GM21825 (cell line): ENCODE measurements around the gene MAGI3.

Source experiments
- ATAC-seq: cut with Tn5 transposase; IDR thresholded peaks from one replicate; pipeline ENCODE4 v1.9.1; 2021; ENCODE audit warnings: mild to moderate bottlenecking, moderate library complexity; ENCODE audit not compliant: unreplicated experiment

MAGI3 gene

DNA sequence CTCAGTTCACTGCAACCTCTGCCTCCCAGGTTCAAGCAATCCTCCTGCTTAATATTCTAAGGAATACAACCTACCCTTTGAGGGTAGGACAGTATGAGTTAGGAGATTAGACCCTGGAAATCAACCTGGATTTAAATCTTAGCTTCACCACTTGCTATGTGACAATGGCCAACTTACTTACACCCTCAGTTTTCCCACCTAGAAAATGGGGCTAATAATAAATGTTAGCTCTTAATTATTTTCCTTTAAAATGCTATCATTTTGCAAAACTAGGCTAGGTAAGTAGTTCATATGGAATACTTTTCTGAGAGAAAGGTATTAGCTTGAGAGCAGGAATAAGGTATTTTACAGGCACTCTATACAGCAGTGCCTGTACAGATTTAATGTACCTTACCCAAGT lies 258.2 kb downstream of the MAGI3 start:
- no peak for ATAC-seq

DNA sequence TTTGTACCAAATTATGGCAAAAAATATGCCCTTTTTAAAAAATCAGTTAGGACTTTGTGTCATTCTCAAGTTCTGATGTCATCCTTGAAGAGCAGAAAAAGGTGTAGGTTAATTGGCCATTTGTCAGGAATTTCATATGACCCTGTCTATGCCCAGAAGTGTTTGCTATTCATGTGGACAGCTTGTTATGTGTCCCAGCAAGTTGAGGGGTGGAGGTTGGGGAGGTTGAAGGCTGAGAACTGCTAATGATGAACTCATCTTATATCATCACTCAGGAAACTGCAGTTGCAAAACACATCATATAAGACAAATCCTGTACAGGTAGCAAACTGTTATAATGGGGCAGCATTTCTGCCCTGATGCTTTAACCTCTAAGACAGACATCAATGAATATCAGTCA lies 262.5 kb downstream of the MAGI3 start:
- ATAC-seq: no peak

DNA sequence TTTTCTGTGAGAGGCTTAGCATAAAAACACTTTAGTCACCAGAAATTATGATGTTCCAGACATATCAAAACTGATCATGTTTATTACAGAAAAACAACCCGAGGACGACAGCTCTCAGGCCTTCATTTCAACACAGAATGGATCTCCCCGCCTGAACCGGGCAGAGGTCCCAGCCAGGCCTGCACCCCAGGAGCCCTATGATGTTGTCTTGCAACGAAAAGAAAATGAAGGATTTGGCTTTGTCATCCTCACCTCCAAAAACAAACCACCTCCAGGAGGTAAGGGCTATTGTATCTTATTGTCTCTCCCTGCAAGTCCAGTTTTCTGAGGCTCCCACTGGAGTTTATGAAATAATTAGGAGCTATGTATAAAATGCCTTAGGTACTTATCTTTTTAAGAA lies 263.4 kb downstream of the MAGI3 start:
- no peak for ATAC-seq

DNA sequence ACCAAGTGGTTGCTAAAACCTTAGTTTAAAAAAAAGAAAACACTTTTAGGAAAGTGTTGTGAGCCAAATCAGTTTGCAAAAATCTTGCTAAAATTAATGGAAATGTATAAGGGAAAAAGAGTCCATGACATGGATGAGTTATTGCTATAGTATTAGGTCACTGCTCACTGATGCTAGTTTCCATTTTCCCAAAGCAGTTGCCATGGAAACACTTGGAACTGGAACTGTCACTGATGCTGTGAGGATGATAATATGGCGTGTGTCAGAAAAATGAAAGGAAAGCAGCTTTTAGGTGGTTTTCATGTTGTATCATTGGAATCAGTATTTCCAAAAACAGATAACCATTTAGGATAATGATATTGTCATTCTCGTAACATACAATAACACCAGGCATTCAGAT lies 264.6 kb downstream of the MAGI3 start:
- no peak for ATAC-seq

DNA sequence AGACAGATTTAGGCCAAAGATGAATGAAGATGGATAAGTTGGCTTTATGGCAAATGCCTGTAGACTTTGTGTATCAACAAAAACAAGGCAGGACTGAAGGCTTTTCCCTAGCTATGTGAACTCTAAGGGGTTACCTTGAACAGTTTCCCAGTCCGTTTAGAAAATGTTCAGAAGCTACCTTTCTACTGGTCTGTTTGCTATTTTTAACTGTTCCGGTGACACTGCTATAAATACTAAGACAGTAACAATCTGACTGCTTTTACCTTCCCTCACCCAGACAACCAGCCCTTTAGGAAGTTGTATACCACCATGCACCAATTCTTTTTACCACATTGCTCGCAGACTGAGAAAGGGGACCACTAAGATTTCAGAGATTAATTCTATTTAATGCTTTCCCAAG lies 266.8 kb downstream of the MAGI3 start:
- ATAC-seq: no peak

DNA sequence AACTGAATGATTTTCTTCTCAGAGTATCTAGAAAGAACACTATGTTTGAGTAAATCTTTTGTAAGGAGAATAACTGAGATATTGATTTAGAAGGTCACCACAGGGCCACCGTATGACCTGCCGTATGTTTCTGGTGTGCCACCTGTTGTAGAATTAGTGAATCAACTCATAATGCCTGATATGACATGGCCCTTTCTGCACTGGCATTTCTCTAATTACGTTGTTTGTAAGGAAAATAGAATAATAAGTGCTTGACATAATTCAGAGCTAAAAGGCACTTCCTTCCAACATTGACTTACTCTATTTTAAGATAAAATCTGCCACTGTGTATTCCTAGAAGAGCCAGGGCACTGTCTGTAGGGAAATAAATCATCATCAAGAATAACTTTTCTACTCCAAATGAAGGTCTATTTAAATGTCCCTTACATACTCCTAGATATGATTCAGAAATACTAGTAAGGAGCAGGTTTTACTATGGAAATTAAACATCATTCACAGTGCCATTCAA lies 267.3 kb downstream of the MAGI3 start:
- ATAC-seq: no peak

DNA sequence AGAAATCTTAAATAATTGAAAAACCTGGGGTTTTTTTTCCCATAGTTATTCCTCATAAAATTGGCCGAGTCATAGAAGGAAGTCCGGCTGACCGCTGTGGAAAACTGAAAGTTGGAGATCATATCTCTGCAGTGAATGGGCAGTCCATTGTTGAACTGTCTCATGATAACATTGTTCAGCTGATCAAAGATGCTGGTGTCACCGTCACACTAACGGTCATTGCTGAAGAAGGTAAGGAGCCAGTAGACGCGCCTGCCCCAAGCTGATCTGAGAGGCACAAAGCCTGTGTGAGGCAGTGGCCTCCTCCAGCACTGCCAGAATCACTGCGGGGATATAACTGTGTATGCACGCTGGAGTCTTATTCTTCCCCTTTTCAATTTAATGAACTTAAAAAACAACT lies 268.7 kb downstream of the MAGI3 start:
- no peak for ATAC-seq

DNA sequence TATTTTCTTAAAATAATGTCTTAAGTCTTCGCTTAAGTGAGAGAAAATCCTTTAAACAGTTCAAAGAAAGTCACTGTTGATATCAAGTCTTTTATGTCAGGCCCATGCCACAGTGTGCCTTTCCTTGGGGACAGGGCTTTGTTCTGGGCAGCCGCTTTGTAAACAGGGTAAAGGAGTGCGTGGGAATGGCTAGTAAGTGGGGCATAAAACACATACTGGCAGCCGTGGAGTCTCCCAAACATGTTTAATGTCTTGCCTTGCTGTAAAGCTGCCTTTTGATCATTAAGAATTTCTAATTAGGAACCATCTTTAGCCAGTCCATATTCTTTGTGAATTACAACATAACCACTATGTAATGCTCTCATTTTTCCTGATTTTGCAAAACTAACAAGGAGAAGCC lies 269.2 kb downstream of the MAGI3 start:
- no peak for ATAC-seq

DNA sequence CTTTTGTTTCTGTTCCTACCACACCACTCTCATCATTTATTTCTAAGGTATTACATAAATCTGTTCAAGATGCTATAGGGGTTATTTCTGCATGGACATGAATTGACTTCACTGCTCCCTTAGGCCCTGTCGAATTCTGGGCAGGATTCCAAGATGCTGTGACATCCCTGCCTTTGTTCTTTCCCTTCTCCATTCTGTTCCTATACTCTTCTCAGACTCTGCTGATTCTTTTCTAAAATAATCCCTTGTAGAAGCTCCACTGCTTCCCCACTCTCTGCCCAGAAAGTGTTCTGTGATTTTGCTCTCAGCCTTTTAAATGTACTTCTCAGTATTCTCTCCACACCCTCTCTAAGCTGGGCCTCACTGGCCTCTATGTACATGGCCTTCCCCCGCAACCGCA lies 269.8 kb downstream of the MAGI3 start:
- ATAC-seq: no peak

DNA sequence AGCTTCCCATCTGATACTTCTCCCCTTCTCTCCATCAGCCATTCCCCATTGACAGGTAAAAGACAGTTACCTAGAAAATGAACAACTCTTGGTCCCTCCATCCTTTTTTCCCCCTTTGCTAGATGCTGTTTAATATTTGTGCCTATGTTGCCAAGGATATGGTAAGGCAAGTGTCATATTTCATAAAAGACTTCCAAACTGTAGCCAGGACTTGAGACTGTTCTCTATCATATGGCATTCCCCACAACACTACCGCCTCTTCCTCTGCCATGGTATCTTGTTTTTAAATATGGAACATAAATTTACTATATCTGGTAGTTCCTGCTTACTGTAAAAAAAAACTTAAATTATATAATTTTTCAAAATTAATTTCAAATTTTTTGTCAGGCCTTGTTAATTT lies 271.8 kb downstream of the MAGI3 start:
- no peak for ATAC-seq

DNA sequence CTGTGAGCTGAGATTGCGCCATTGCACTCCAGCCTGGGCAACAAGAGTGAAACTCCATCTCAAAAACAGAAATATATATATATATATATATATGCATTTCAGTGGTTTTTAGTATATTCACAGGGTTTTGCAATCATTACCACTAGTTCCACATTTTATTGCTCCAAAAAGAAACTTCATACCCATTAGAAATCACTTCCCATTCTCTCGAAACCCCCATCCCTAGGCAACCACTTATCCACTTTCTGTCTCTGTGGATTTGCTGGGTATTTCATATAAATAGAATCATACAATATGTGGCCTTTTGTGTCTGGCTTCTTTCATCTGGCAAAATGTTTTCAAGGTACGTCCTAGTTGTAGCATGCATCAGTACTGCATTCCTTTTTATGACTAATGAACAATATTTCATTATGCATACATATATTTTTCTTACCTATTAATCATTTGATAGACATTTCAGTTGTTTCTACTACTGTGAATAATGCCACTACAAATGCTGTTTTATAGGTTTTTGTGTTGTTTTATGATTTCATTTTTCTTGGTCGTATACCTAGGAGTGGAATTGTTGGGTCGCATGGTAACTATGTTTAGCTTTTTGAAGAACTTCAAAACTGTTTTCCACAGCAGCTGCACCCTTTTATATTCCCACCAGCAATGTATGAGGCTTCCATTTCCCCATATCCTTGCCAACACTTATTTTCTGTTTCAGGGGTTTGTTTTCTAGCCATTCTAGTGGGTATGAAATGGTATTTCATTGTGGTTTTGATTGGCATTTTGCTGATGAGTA lies 273.0 kb downstream of the MAGI3 start:
- no peak for ATAC-seq

DNA sequence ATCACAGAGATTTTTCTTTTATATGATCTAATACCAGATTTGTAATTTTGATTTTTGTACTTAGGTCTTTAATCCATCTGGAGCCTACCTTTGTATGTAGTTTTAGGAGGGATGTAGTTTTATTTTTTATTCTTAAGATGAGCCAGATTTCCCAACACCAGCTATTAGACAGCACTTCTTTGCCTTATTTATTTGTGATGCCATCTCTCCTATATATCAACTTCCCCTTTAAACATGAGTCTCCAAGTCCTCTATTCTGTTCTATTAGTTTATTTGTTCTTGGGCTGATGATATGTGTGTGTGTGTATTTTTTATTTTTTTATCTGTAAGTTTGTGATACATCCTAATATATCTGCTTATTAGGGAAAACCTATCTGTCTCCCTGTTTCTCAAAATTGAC lies 274.8 kb downstream of the MAGI3 start:
- ATAC-seq: no peak

DNA sequence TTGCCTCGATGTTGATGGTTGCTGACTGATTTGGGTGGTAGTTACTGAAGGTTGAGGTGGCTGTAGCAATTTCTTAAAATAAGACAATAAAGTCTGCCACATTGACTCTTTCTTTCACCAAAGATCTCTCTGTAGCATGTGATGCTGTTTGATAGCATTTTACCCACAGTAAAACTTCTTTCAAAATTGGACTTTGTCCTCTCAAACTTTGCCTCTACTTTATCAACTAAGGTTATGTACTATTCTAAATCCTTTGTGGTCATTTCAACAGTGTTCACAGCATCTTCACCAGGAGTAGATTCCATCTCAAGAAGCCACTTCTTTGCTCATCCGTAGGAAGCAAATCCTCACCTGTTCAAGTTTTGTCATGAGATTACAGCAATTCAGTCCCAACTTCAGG lies 275.8 kb downstream of the MAGI3 start:
- no peak for ATAC-seq

DNA sequence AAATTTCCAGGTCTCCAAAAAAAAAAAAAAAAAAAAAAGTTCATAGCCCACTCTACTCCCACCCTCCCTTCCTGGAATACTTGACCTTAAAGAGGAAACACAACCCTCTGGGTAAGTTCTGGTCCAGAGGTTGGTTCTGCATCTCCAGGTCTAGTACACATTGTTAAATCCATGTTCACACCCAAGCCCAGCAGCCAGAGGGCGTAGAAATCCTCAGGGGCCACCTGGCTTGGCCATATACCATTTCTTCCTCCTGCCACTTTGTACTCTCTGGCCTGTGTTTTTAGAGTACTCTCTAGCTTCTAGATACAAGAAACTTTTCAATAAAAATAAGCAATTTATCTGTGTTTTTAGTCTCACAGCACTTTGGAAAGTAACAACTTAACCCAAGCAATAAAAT lies 279.7 kb downstream of the MAGI3 start:
- no peak for ATAC-seq

DNA sequence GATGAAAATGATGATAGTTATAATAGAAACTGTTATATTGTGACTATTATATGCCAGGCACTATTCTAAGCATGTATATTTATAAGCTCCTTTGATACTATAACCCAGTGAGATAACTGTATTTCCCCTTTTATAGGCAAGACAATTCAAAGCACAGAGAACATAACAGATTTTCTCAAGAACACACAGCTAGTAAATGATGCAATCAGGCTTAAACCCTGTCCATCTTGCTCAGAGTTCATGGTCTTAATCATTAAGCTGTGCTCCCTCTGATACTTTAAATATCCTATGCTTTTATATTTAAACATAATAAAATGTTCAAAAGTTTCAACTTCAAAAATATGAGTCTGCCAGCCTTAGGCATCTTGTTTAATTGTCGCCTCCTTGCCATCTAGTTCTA lies 280.3 kb downstream of the MAGI3 start:
- ATAC-seq: no peak

DNA sequence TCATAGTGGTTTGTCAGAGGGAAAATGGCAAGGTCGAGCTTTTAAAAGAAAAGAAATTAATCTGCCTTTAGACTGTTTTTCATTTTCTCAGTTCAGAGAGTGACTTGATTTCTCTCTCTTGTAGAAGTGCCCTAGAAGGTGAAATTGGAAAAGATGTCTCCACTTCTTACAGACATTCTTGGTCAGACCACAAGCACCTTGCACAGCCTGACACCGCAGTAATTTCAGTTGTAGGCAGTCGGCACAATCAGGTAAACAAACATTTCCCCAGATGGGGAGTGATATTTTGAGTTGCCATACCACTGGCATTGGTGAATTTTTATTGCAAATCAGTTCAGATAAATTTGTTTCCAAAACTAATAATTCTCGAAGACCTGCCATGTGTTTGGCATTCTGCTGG lies 282.2 kb downstream of the MAGI3 start:
- no peak for ATAC-seq

DNA sequence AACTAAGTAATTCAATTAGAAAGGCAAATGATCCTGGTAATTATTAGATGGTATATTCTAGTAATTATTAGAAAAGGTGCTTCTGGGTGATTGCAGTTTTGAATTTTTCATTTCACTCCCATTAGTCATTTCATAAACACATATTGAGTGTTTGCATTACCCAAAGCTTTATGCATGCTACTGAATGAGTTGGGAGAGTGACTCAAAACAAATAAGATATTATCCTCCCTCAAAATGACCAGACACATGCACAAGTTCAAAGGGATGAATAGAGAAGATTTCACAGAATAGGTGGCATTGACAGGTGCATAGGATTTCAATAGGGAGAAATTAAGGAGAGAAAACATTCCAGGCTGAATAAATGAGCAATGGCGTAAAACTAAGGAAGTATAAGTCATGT lies 284.3 kb downstream of the MAGI3 start:
- no peak for ATAC-seq

DNA sequence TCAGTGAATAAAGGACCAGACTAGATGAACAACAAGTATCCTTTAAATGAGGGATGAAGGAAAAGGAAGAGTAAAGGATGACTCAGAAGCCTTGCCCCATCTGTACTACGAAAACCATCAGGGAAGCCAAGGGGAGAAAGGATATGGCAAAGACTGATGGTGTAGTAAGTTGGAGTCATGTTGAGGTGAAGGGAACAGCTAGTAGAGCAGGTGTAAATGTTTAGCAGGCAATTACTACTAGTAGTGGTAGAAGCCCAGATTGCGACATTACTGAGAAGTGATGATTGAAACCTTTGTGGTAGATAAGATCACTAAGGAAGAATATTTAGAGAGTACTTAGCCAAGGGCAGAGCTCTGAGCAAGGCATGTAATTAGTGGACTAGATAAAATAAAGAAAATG lies 285.0 kb downstream of the MAGI3 start:
- no peak for ATAC-seq

DNA sequence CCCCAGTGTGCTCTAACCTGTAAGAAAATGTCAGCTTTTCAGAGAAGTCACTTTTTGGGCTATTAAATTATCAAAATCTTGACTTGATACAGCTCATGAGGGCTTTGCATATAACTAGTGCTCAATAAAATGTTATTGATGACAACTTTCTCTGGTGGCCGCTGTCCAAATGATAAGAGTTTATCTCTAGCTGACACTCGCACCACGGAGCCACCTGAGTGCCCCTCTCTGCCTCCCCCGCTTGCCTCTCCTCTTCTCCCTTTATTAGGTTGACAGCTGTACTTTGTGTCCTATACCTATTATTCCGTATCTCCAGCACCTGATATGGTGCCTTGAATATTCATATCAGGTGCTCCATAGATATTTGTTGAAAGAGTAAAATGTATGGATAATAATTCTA lies 286.2 kb downstream of the MAGI3 start:
- no peak for ATAC-seq

DNA sequence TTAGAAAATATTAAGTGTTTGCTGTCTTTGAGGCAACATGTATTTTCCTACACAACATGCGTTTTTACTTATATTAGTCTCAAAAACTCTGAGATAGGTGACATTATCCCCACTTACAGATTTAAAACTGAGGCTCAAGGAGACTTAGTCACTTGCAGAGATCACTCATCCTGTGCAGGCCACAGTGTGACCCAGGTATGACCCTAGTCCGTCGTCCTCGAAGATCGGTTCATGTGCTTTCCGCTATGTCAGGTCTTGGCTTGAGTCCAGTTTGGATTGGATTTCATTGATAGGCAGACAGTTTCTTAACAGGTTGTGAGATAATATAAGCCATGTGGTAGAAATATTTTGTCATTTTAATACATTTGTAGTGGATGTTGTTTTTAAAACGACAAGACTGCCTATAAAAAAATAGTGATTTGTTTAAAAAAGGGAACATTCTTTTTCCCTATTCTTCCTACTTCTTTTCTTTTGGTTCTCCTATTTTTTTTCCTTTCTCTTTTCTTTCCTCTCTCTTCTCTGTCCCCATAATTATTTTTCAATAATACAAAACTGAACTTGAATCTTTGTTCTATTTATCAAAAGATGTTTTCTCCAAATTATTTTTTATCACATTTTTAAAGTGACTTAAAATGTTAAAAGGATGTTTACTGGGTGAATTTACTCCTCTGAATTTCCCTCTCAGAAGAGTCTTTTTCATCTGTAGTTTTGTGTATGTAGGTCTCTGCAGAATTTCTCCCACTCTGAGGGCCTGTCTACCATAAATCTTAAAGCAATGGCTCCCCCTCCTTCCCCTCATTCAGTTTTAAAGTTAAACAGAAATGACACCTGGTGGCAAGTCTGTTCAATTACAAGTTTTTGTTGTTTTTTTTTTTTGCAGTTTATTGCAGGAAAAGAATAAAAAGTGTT lies 287.2 kb downstream of the MAGI3 start:
- ATAC-seq: no peak

DNA sequence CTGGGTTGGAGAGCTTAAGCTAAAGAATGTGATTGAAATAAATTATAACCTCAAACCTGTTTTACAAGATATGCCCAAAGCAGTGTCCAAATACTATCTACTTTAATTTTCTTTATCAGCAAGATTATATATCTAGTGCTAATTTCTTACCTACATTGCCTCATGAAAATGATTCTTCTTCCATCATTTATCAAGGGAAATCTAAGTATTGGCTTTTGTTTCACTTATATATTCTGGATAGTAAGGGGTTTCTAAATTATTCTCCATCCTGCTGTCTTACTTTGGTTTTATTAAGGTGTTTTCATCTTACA lies 287.8 kb downstream of the MAGI3 start:
- no peak for ATAC-seq

DNA sequence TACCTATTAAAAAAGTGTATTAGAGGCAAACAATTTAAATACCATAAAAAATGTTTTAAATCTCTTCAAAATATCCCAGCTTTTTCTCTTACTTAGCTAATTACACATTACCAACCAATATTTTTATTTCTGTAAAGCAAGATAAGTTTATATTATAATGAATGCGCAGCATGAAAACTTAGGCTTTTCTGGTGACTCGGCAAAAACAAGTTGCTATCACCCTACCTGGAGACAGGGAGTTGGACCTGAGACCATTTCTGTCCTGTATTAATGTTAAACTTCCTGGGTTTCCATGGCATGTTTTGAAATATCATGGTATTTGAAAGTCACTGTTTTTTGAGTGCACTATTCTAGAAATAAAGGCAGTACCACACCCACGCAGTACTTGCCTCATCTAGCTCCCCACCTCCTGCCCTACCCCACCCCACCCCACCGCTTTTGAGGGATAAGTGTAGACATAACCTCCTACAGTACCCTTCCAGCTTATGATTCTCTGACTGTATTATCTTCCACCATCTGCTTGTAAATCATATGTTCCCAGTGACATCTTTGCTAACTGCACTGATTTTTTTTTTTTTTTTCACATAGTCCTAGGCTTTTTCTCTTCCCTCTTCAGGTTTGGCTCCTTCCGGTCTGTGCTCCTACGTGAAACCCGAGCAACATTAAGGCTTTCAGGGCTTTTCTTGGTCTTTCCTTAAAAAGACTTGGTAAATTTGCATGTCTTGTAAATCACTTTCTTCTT lies 291.5 kb downstream of the MAGI3 start:
- ATAC-seq: no peak
